ENCODE results near the gene C11orf65.
"Not testable (repeated sequence)": the region's sequence is repeated elsewhere in the genome, so short reads cannot be mapped to it uniquely, and the experiment has no call there.

C11orf65 gene

GRCh38 chr11:108388576-108388975, 78.8 kb downstream of the C11orf65 start:
- no peak for DNase-seq (ENCODE audit: low read depth in 2 of 2)
- TF ChIP-seq, protein P1, sequence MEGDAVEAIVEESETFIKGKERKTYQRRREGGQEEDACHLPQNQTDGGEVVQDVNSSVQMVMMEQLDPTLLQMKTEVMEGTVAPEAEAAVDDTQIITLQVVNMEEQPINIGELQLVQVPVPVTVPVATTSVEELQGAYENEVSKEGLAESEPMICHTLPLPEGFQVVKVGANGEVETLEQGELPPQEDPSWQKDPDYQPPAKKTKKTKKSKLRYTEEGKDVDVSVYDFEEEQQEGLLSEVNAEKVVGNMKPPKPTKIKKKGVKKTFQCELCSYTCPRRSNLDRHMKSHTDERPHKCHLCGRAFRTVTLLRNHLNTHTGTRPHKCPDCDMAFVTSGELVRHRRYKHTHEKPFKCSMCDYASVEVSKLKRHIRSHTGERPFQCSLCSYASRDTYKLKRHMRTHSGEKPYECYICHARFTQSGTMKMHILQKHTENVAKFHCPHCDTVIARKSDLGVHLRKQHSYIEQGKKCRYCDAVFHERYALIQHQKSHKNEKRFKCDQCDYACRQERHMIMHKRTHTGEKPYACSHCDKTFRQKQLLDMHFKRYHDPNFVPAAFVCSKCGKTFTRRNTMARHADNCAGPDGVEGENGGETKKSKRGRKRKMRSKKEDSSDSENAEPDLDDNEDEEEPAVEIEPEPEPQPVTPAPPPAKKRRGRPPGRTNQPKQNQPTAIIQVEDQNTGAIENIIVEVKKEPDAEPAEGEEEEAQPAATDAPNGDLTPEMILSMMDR (IDR thresholded peaks at IDR 0.05; ENCODE audit: low read depth, low read length): no peak
- H3K4me3 ChIP-seq (replicated peaks in 1 of 2; ENCODE audit: low read depth in 2 of 2, low read length in 2 of 2): no peak overlapping the region

DNA sequence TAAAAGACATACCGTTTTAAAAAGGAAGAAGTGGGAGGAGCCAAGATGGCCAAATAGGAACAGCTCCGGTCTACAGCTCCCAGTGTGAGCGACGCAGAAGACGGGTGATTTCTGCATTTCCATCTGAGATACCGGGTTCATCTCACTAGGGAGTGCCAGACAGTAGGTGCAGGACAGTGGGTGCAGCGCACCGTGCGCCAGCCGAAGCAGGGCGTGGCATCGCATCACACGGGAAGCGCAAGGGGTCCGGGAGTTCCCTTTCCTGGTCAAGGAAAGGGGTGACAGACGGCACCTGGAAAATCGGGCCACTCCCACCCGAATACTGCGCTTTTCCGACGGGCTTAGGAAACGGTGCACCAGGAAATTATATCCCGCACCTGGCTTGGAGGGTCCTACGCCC, 93.8 kb downstream of the C11orf65 start:
- H3K4me3 ChIP-seq (replicated peaks in 1 of 2; ENCODE audit: low read depth in 2 of 2, low read length in 2 of 2); DNase-seq (ENCODE audit: low read depth in 2 of 2): not testable (repeated sequence)

GRCh38 chr11:108370990-108371389, 96.3 kb downstream of the C11orf65 start:
- TF ChIP-seq, protein P1 (IDR thresholded peaks at IDR 0.05; ENCODE audit: low read depth, low read length): no peak
- H3K4me3 ChIP-seq (replicated peaks in 1 of 2; ENCODE audit: low read depth in 2 of 2, low read length in 2 of 2): no peak overlapping the region
- DNase-seq (ENCODE audit: low read depth in 2 of 2): no peak

DNA sequence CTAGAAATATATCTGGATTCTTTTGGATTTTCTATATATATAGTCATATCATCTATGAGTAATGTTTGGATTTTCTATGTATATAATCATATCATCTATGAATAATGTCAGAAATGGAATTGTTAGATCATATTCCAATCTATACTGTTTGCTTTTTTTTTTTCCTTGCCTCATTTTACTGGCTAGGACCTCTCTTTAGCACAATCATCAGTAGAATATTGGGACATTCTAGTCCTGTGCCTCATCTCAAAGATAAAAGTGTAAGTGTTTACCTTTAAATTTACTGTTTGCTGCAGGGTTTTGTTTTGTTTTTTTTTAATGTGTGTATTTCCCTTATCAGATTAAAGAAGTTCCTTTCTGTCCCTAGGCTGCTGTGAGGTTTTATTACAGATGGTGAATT, 97.0 kb downstream of the C11orf65 start:
- no peak for DNase-seq (ENCODE audit: low read depth in 2 of 2)
- TF ChIP-seq, protein P1 (IDR thresholded peaks at IDR 0.05; ENCODE audit: low read depth, low read length): no peak
- no peak overlapping the region for H3K4me3 ChIP-seq (replicated peaks in 1 of 2; ENCODE audit: low read depth in 2 of 2, low read length in 2 of 2)

- TF ChIP-seq, protein P1 (IDR thresholded peaks at IDR 0.05; ENCODE audit: low read depth, low read length): no peak
Observed at GRCh38 chr11:108369064-108369463, 98.3 kb downstream of the C11orf65 start.

GRCh38 chr11:108368134-108368533, 99.2 kb downstream of the C11orf65 start:
- TF ChIP-seq, protein P1 (IDR thresholded peaks at IDR 0.05; ENCODE audit: low read depth, low read length): no peak
- DNase-seq (ENCODE audit: low read depth in 2 of 2): peak; percentile 5 to 50
- H3K4me3 ChIP-seq (replicated peaks in 1 of 2; ENCODE audit: low read depth in 2 of 2, low read length in 2 of 2): no peak overlapping the region

More at GRCh38 chr11:108369064-108369463, 98.3 kb downstream of the C11orf65 start:
- H3K4me3 ChIP-seq (replicated peaks in 1 of 2; ENCODE audit: low read depth in 2 of 2, low read length in 2 of 2): no peak overlapping the region
- DNase-seq (ENCODE audit: low read depth in 2 of 2): no peak

GRCh38 chr11:108364159-108364558, 103.2 kb downstream of the C11orf65 start:
- TF ChIP-seq, protein P1 (IDR thresholded peaks at IDR 0.05; ENCODE audit: low read depth, low read length): no peak
- DNase-seq (ENCODE audit: low read depth in 2 of 2): peak in 1 of 2 donors; percentile 14

More at GRCh38 chr11:108364159-108364558, 103.2 kb downstream of the C11orf65 start:
- no peak overlapping the region for H3K4me3 ChIP-seq (replicated peaks in 1 of 2; ENCODE audit: low read depth in 2 of 2, low read length in 2 of 2)

Data from cardiac fibroblast (primary cell).